HG03565 (cell line): ENCODE results near the gene GRIA1.
"Not testable (repeated sequence)": the region's sequence is repeated elsewhere in the genome, so short reads cannot be mapped to it uniquely, and the experiment has no call there.

ENCODE experiments used
- ATAC-seq: cut with Tn5 transposase; IDR thresholded peaks from one replicate; pipeline ENCODE4 v1.9.1; 2021; ENCODE audit warnings: mild to moderate bottlenecking, moderate library complexity; ENCODE audit not compliant: unreplicated experiment

Gene GRIA1

DNA sequence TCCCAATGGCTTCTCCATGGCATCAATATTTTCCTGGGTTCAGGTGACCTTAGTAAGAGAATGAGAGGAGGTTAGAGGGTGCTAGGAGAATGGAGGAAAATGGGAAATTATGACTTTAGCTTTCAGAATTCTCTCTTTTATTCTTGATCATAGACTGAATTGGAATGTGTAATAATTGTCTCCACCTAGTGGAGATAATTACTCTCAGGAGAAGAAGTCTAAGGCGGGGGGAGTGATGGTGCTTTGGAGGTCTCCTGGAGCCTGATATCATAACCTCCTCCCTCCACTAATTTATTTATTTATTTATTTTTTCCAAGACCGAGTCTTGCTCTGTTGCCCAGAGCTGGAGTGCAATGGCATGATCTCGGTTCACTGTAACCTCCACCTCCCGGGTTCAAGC, 221.3 kb downstream of the GRIA1 start:
- ATAC-seq = no peak

DNA sequence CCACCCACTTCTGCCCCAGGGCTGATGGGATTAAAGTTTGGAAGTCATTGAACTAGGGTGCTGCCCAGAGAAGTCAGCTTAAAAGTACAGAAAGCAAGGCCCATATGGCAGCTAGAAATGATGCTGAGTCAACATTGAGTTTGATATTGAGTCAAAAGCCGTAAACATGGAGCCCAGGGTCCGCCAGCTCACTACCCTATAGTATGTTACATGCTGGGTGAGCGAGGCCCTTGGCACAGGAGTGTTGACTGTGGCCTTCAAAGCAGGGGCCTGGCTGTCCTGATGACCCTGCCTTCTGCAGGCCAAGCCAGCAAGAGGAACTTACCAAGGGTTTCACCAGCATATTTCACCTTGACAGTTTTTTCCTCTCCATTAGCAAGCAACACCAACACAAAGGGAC, 222.5 kb downstream of the GRIA1 start:
- ATAC-seq = no peak

DNA sequence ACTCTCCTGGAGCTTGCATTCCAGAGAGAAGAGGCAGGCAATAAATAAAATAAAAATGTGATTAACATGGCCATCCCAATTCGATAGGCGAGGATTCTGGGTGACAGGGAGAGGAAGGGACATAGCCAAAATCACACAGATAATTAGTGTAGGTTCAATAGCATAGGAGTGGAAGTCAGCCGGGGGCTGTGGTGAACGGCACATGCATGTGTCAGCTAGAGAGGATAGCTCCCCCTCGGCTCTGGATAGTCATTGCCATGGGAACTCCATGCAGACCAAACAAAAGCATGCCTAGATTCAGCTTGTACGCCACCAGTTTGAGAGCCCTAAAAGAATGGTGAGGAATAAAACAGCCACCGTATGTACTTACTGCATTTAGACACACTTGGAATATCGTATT, 223.5 kb downstream of the GRIA1 start:
- no peak for ATAC-seq

- ATAC-seq = no peak
These were observed 224.3 kb downstream of the GRIA1 start for GRCh38 chr5:153714798-153715197.

DNA sequence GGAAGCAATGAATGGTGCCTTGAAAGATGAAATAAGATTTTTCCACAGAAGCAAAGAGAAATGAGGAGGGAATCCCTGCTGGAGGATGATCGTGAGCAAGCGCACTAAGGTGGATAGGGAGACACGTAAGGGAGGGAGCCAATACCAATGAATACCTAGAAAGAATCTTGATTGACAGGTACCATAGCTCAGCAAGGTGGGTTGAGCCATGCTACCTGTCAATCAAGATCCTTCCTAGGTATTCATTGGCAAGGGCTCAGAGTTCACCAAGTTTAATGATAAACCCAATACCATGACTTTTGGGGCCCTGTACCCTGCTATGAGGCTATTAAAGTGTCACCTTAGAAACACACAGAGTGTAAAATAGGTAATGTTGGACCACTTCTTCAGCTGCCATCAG, 226.8 kb downstream of the GRIA1 start:
- ATAC-seq = no peak

- ATAC-seq = no peak
These were observed 228.2 kb downstream of the GRIA1 start for GRCh38 chr5:153718713-153719112.

DNA sequence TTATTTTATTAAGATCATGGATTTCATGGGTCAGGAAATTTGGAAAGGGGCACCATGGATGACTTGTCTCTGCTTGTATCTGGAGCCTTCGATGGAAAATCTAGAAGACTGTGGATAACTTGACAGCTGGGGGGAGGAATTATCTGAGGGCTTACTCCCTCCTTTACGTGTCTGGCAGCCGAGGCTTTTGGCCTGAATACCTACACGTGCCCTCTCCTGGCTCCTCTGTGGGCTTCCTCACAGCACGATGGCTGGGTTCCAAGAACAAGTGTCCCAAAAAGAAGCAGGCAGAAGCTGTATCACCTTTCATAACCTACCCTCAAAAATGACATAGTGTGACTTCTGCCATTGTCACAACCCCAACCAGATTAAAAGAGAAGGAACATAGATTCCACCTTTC, 228.9 kb downstream of the GRIA1 start:
- ATAC-seq = no peak

DNA sequence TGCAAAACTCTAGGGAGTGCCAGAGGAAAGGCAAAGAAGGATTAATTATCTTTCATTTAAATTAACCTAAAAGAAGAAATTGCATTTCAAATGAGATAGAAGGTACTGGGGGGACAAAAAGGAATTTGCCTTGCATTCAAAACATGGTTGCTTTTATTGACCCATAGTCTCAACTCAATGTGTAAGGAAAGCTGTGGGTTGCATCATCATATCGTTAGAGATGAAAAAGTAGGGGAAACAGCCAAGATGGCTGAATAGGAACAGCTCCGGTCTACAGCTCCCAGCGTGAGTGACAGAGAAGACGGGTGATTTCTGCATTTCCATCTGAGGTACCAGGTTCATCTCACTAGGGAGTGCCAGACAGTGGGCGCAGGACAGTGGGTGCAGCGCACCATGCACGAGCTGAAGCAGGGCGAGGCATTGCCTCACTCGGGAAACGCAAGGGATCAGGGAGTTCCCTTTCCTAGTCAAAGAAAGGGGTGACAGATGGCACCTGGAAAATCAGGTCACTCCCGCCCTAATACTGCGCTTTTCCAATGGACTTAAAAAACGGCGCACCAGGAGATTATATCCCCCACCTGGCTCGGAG, 232.6 kb downstream of the GRIA1 start:
- ATAC-seq = not testable (repeated sequence)

DNA sequence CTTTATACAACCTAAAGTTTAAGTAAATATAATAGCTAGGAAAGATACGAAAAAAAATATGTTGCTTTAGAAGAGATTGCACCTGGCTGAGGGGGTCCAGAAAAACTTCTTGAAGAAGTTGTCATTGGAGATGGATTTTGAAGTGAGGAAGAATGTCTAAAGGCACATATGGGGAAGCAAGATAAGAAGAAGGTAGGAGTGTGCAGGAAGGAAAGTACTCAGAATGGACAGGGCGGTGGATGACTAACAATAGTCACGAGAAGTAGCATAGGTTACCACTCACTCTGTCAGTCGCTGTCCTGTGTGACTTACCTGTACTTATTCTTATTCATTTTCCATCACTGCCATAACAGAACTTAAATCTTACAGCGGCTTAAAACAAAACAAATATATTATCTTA, 251.6 kb downstream of the GRIA1 start:
- ATAC-seq = no peak

- ATAC-seq = no peak
These were observed 254.3 kb downstream of the GRIA1 start for GRCh38 chr5:153744751-153745150.

DNA sequence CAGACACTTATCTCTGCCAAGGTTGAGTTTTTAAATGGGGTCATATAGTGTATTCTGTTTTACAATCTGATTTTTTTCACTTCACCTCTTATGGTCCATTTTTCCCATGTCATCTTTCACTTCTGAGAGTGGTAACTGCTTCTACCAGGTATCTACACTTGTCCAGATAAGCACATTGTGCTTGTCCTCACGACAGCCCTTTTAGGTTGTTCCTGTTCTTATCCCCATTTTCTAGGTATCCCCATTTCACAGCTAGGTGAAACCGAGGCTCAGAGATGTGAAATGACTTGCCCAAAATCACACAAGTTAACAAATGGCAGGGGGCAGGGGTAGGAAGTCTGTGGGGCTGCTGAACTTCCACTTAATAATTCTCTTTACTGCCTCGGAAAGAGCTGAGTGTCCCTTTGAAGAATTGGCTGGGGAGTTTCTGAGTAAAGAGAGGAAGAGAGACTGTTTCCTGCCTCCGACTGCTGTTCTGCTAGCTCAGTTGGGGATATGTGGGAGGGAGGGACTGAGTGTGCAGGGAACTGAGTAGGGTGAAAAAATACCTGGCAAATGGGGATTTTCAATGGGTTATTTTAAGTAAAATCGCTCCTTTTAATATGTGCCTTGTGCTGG, 255.4 kb downstream of the GRIA1 start:
- ATAC-seq = no peak

- no peak for ATAC-seq
These were observed 256.0 kb downstream of the GRIA1 start for GRCh38 chr5:153746440-153746839.

DNA sequence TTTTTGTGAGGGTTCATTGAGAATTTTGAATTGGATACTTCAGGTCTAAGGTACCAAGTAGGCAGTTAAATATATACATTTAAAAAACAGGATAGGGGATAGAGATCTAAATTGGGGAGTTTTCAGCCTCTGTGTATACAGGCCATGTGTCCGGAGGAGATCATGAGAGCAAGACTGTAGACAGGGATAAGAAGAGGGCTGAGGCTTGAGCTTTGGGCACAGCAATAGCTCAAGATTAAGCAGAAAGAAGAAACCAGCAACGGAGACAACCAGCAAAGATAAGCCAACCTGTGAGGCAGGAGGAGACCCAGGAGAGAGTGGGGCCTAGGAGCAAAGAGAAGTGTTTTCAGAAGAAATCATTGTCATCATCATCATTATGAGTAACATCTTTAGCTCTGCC, 258.4 kb downstream of the GRIA1 start:
- no peak for ATAC-seq

DNA sequence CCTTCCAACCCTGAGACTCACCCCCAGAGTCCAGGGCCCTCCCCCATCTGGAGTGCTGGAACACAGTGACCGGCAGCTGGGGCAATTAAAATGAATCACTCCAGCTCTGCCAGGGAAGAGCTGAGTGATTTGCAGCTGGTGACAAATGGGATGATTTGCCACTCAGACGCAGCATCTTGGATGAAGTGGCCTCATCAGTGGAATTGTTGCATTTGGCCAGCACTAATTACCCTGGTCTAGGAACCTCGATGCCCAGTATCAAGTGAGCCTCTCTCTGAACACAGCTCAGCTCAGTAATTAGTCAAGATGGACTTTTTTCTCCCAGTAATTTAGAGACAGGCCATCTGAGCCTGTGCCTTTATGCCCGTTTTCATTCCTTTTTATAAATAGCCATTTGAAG, 259.5 kb downstream of the GRIA1 start:
- ATAC-seq = no peak

DNA sequence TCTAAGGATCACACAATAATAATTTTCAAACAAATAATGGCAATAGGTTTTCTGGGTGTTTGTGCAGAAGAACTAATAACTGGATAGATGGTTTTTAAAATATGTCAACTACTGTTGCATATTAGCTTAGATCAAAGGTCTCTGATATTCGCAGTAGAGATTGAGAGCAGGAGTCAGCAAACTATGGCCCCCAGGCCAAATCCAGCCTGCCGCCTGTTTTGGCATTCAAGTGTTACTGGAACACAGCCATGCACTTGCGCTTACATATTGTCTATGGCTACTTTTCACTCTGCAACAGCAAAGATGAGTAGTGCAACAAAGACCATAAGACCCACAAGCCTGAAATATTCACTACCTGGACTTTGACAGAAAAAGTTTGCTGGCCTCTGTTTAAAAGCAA, 260.8 kb downstream of the GRIA1 start:
- ATAC-seq = no peak

DNA sequence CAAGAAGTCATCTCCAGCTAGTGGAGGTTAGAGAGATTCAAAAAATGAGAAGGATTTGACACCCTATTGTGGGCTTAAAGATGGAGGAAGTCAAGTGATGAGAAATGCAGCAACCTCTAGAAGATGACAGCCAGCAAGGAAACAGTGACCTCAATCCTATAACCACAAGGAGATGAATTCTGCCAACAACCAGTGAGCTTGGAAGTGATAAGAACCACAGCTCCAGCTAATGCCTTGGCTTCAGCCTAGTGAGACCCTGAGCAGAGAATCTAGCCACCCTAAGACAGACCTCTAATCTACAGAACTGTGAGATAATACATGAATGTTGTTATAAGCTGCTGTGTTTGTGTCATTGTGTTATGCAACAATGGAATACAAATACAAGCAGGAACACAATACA, 262.4 kb downstream of the GRIA1 start:
- no peak for ATAC-seq

GRCh38 chr5:153753645-153754432, 263.4 kb downstream of the GRIA1 start:
- no peak for ATAC-seq

GRCh38 chr5:153755913-153756500, 265.5 kb downstream of the GRIA1 start:
- no peak for ATAC-seq

DNA sequence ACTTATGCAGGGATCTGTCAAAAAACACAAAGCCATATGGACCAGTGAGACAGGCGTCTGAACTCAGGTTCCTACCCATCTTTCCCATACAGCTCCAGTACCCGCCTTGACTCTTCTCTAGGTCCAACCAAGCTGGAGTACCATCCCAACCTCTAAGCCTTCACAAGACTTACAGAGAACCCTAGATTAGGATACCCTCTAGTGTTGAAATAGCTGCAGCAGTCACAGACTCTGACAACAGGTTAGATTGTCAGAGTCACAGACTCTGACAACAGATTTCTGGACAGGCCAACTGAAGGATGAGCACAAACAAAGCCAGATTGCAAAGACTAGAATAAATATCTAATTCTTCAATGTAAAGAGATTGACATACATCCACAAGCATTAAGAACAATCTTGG, 266.1 kb downstream of the GRIA1 start:
- no peak for ATAC-seq

DNA sequence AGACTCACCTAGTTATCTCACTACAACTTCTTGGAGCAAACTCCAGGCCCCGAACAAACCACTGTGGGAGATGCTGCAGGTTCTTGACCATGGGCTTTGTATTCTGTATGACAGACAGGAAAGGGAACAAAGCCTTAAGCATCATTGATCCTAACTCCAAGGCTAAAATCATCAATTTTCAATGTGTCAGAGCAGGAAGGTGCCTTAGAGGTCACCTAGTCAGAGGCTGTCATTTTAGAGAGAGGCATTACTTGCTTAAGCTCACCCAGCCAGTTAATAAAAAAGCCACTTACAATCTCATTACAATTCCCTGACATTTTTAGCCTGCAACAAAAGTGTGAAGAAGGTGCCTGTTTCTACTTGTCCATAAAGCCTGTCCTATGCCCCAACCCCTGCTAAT, 275.5 kb downstream of the GRIA1 start:
- ATAC-seq = no peak

DNA sequence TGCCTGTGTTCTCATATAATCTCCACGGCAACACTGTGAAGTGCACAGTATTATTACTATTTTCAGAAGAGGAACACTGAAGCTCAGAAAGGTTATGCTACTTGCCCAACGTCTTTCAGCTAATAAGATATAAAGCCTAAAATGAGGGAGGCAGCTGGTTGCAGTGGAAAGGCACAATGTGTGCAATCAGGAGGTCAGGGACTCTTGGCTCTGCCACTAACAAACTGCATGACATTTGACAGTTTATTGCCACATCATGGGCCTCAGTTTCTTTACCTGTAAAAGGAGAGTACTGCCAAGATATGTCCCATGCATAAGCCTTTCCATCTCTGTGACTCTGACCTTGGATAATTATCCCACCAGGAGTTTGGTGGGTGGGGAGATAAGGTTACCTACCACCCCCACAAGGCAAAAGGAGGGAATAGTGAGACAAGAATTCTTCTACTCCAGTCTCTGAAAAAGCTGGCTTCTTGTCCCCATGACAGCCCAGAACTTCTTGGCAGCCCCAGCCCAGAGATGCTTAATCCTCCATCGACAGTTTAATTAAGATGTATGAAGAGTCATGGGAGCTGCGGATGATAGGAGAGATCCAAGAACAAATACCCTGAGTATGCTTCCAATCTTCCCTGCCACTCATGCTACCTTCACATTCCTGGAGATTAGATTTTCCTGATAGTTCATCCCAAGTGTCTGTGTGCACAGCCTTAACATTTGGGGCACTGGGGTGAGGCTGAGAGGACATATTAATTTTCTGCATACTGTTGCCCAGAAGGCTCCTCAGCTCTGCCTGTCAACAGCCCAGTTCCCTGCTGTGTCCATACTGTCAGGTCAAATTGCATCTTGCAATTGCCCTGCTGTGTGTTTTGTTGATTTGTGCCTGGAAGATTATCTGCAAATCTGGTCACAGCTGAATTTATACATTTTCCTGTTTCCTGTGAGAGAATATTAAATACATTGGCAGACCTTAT, 277.0 kb downstream of the GRIA1 start:
- ATAC-seq = no peak
